Parathyroid adenoma (tissue), 2 donors: ENCODE measurements around the gene TENT5C.

ENCODE experiments used
- H2AFZ ChIP-seq: fragments of 300-600 bp; sonication (generic); one replicate; pipeline ENCODE4 v1.7.0; 2017; ENCODE audit warnings: antibody characterized with exemption, mild to moderate bottlenecking
- H3K27ac ChIP-seq: fragments of 300-600 bp; sonication (generic); one replicate; pipeline ENCODE4 v1.7.0; 2017
- H3K27me3 ChIP-seq: fragments of 300-600 bp; sonication (generic); one replicate; pipeline ENCODE4 v1.7.0; 2017; ENCODE audit warnings: low read length; ENCODE audit not compliant: control insufficient read depth, insufficient read depth
- H3K36me3 ChIP-seq: fragments of 300-600 bp; sonication (generic); one replicate; pipeline ENCODE4 v1.7.0; 2017; ENCODE audit warnings: low read length; ENCODE audit not compliant: control insufficient read depth, insufficient read depth
- H3K4me1 ChIP-seq: fragments of 300-600 bp; sonication (generic); one replicate; pipeline ENCODE4 v1.7.0; 2017; ENCODE audit warnings: control low read depth
- H3K4me2 ChIP-seq: fragments of 300-600 bp; sonication (generic); one replicate; pipeline ENCODE4 v1.7.0; 2017; ENCODE audit warnings: low read length
- H3K4me3 ChIP-seq: fragments of 300-600 bp; sonication (generic); one replicate; pipeline ENCODE4 v1.7.0; 2017; ENCODE audit warnings: low read depth, low read length
- H3K79me2 ChIP-seq: fragments of 300-600 bp; sonication (generic); one replicate; pipeline ENCODE4 v1.7.0; 2017; ENCODE audit warnings: control low read depth
- H3K9ac ChIP-seq: fragments of 300-600 bp; sonication (generic); one replicate; pipeline ENCODE4 v1.7.0; 2017; ENCODE audit warnings: mild to moderate bottlenecking
- H3K9me3 ChIP-seq: fragments of 300-600 bp; sonication (generic); one replicate; pipeline ENCODE4 v1.7.0; 2017; ENCODE audit warnings: low read length; ENCODE audit not compliant: control insufficient read depth
- CTCF ChIP-seq: fragments of 300-600 bp; sonication (generic); IDR thresholded peaks from one replicate; pipeline ENCODE4 v1.7.0; 2017; ENCODE audit warnings: antibody characterized with exemption, mild to moderate bottlenecking
- donor health status: primary hyperparathyroidism.

Gene TENT5C

GRCh38 chr1:117608758-117609157, 2.9 kb downstream of the TENT5C start:
- Histone ChIP-seq H3K27me3 (no peaks in the 10 kb centered on the region), H3K27ac (no peak overlapping the region), H3K9ac (no peak overlapping the region)

GRCh38 chr1:117609471-117609911, 3.6 kb downstream of the TENT5C start:
- Histone ChIP-seq H3K9me3 (no peaks in the 10 kb centered on the region), H3K4me2 (no peak overlapping the region), H3K4me1 (peaks cover 18% of the 10 kb centered on the region), H3K36me3 (no peaks in the 10 kb centered on the region), H3K27ac (no peak overlapping the region), H3K27me3 (no peaks in the 10 kb centered on the region), H3K4me3 (no peak overlapping the region), H3K79me2 (no peaks in the 10 kb centered on the region), H2AFZ (no peak overlapping the region), H3K9ac (no peak overlapping the region)
- no peak for TF ChIP-seq CTCF

More at GRCh38 chr1:117608758-117609157, 2.9 kb downstream of the TENT5C start:
- Histone ChIP-seq H3K9me3 (no peaks in the 10 kb centered on the region), H2AFZ (no peak overlapping the region), H3K4me2 (no peak overlapping the region), H3K4me3 (peak overlapping the region; percentile 87), H3K79me2 (no peaks in the 10 kb centered on the region), H3K4me1 (peaks cover 12% of the 10 kb centered on the region), H3K36me3 (no peaks in the 10 kb centered on the region)
- no peak for TF ChIP-seq CTCF

- Histone ChIP-seq H3K4me1 (peaks cover 18% of the 10 kb centered on the region), H3K27ac (no peak overlapping the region)
- no peak for TF ChIP-seq CTCF
These were observed 4.2 kb downstream of the TENT5C start for GRCh38 chr1:117610036-117610435.

DNA sequence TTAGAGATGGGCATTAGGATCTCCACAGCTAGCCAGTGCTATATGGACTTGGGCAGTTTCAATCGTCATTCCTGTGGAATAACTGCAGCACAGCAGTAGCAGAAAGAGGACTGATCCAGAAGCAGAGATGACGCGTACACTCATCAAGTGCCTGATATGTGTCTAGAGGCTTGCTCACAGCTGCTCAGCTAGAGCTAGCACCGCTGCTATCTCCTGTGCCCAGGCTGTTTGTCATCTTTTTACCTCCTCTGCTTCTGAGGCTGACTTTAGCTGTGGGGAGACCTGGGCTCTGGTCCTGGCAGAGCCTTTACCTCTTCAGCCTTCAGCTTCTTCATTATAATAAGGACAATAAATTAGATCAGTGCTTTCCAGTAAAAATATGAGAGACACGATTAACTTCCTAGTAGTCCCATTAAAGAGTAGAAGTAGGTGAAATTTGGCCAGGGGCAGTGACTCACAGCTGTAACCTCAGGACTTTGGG, 5.3 kb downstream of the TENT5C start:
- no peaks in the 10 kb centered on the region for H3K36me3 ChIP-seq
- H3K79me2 ChIP-seq, result no peaks in the 10 kb centered on the region
- no peak overlapping the region for H3K9ac ChIP-seq
- H3K4me3 ChIP-seq, result no peak overlapping the region
- TF ChIP-seq CTCF, result no peak
- H3K27ac ChIP-seq, result no peak overlapping the region
- no peak overlapping the region for H2AFZ ChIP-seq
- H3K4me1 ChIP-seq, result peaks cover 18% of the 10 kb centered on the region
- H3K27me3 ChIP-seq, result no peaks in the 10 kb centered on the region
- H3K9me3 ChIP-seq, result no peaks in the 10 kb centered on the region
- no peak overlapping the region for H3K4me2 ChIP-seq

More at GRCh38 chr1:117610036-117610435, 4.2 kb downstream of the TENT5C start:
- no peak overlapping the region for H3K9ac ChIP-seq
- H3K79me2 ChIP-seq, result no peaks in the 10 kb centered on the region
- no peaks in the 10 kb centered on the region for H3K9me3 ChIP-seq
- H3K27me3 ChIP-seq, result no peaks in the 10 kb centered on the region
- H2AFZ ChIP-seq, result no peak overlapping the region
- no peak overlapping the region for H3K4me2 ChIP-seq
- no peaks in the 10 kb centered on the region for H3K36me3 ChIP-seq
- no peak overlapping the region for H3K4me3 ChIP-seq

- Histone ChIP-seq H2AFZ (no peak overlapping the region), H3K36me3 (no peaks in the 10 kb centered on the region), H3K4me2 (no peak overlapping the region), H3K27ac (peak overlapping the region; percentile 82), H3K79me2 (no peaks in the 10 kb centered on the region), H3K9ac (no peak overlapping the region), H3K27me3 (no peaks in the 10 kb centered on the region), H3K4me1 (peaks cover 22% of the 10 kb centered on the region), H3K4me3 (no peak overlapping the region), H3K9me3 (no peaks in the 10 kb centered on the region)
- no peak for TF ChIP-seq CTCF
These were observed 6.1 kb downstream of the TENT5C start for GRCh38 chr1:117611894-117612483.
